DMS79 treated with DMSO at 0.1 percent for 48 hours (cell line): ENCODE data around the gene SP110.
"Not testable (repeated sequence)": the region's sequence is repeated elsewhere in the genome, so short reads cannot be mapped to it uniquely, and the experiment has no call there.

Experiments
- DNase-seq: peaks from one replicate; lab custom pipeline; 2025; lab: John Stamatoyannopoulos, UW

The SP110 gene

GRCh38 chr2:230124757-230125431, 94.9 kb downstream of the SP110 start:
- no peak for DNase-seq

- DNase-seq = no peak
These were observed 95.5 kb downstream of the SP110 start for GRCh38 chr2:230124235-230124634.

- DNase-seq = not testable (repeated sequence)
These were observed 99.4 kb downstream of the SP110 start for GRCh38 chr2:230120376-230120775.

DNA sequence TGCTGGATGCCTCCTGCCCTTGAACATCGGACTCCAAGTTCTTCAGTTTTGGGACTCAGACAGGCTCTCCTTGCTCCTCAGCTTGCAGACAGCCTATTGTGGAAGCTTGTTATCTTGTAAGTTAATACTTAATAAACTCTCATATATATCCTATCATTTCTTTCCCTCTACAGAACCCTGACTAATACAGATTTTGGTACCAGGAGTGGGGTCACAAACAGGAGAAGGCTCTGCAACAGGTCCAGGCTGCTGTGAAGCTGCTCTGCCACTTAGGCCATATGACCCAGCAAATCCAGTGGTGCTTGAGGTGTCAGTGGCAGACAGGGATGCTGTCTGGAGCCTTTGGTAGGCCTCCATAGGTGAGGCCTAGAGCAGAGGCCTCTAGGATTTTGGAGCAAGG, 100.0 kb downstream of the SP110 start:
- not testable (repeated sequence) for DNase-seq
